Activated naive CD8-positive, alpha-beta T cell treated with anti-CD3 and anti-CD28 coated beads, Interleukin-2, amount 10 ng/mL, durations not matched to agents 7 days and 5 days (primary cell): Measurements from ENCODE around the gene CDC25A. TPM values are rescaled to one million over a fixed set of nuclear protein-coding genes. Genes with fewer than 3 reads are reported as not detected.
"Not testable (repeated sequence)": the region's sequence is repeated elsewhere in the genome, so short reads cannot be mapped to it uniquely, and the experiment has no call there.

ENCODE experiments used
- ATAC-seq: fragments of 150-1000 bp; cut with Tn5 transposase; one replicate; pipeline ENCODE4 v1.10.0; 2021; ENCODE audit warnings: low read depth, moderate library complexity
- POLR2A ChIA-PET: fragments of 350-600 bp; sonication (Branson Sonifier 250); formaldehyde crosslinking; loops from one replicate; lab custom pipeline; 2021; ENCODE audit warnings: antibody characterized with exemption; lab: Charles Lee
- DNase-seq: peaks from one replicate; pipeline ENCODE4 v3.0.0; 2021
- H3K27ac Mint-ChIP-seq: one replicate; pipeline ENCODE4 v1.8.0; 2022; ENCODE audit warnings: mild to moderate bottlenecking, mixed read lengths
- H3K27me3 Mint-ChIP-seq: one replicate; pipeline ENCODE4 v1.8.0; 2022; ENCODE audit warnings: mild to moderate bottlenecking, moderate library complexity, mixed read lengths
- H3K36me3 Mint-ChIP-seq: one replicate; pipeline ENCODE4 v1.8.0; 2021; ENCODE audit warnings: mild to moderate bottlenecking, mixed read lengths
- H3K4me1 Mint-ChIP-seq: one replicate; pipeline ENCODE4 v1.8.0; 2021; ENCODE audit warnings: mixed read lengths
- H3K4me3 Mint-ChIP-seq: one replicate; pipeline ENCODE4 v1.8.0; 2022; ENCODE audit warnings: mild to moderate bottlenecking, moderate library complexity, mixed read lengths
- H3K9me3 Mint-ChIP-seq: one replicate; pipeline ENCODE4 v1.8.0; 2021; ENCODE audit warnings: mixed read lengths
- total RNA-seq, 2 experiments: library from RNA; stranded (reverse); gene quantifications; one replicate each; pipeline ENCODE4 v1.2.3, GENCODE V29; 2021

The CDC25A gene
- total RNA-seq, 2 experiments from 2014 or later, result 14.7 to 19.0 TPM

DNA sequence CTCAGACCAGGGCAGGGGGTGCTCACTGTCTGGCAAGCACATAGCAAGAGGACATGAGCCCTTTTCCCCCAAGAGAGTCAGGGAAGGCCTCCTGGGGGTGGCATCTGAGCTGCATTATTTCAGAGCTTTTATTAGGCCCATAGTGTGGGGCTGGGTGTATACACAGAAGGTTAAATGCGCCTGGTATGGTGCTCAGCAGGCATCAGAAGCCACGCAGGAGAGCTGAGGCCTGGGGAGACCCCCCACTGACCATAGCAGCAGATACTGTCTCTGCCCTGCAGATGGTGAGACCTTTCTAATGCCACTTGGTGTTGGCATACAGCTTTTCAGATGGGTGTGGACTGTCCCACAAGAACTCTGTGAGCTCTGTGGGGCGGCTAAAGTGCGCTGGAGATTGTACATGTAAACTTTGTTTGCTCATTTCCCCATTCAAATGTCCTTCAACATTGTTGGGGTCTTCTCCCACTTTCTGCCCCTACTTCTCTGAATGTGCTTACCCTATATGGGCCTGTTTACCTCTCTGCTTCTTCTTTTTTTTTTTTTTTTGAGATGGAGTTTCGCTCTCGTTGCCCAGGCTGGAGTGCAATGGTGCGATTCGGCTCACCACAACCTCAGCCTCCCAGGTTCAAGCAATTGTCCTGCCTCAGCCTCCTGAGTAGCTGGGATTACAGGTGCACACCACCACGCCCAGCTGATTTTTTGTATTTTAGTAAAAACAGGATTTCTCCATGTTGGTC lies 62.2 kb downstream of the CDC25A start:
- Mint-ChIP-seq H3K27me3 (no peaks in the 10 kb centered on the region), H3K36me3 (no peaks in the 10 kb centered on the region)

DNA sequence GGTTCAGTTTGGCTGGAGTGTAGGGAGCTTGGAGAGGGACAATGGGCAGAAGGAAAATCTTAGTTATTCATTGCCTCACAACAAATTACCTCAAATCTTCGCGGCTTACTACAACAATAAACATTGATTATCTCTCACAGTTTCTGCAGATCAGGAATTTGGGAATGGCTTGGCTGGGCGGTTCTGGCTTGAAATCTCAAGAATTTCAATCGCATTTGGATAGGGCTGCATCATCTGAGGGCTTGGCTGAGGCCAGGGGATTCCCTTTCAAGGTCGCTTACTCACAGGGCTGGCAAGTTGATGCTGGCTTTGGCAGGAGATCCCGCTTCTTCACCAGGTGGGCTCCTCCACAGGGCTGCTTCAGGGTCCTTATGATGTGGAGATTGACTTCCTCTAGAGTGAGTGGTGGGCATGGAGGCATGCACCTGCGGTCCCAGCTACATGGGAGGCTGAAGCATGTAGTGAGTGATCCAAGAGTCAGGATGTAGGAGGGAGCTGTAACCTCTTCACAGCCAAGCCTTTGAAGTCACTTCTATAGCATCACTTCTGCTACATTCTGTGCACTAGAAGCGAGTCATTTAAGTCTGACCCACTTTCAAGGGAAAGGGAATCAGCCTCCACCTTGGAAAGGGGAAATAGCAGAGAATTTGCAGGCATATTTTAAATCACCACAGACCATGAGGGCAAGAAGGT lies 63.1 kb downstream of the CDC25A start:
- Mint-ChIP-seq H3K4me1 (no peaks in the 10 kb centered on the region), H3K4me3 (no peak overlapping the region), H3K9me3 (no peaks in the 10 kb centered on the region), H3K27ac (no peak overlapping the region), H3K36me3 (no peaks in the 10 kb centered on the region), H3K27me3 (no peaks in the 10 kb centered on the region)
- DNase-seq (no peak), ATAC-seq (no peak)
- POLR2A ChIA-PET, result interaction anchor here (0.6 kb wide), 1 partner anchor 44 kb away, joined by 3 read pairs; no protein-coding TSS in a partner anchor

More for the DNA sequence above, 62.2 kb downstream of the CDC25A start:
- no peak overlapping the region for H3K4me3 Mint-ChIP-seq
- H3K4me1 Mint-ChIP-seq, result no peaks in the 10 kb centered on the region
- no peaks in the 10 kb centered on the region for H3K9me3 Mint-ChIP-seq
- H3K27ac Mint-ChIP-seq, result no peak overlapping the region
- POLR2A ChIA-PET, result no interaction called here
- no peak for ATAC-seq
- DNase-seq, result no peak

- no peak for ATAC-seq
Measured at GRCh38 chr3:48123346-48123745, 64.9 kb downstream of the CDC25A start.

GRCh38 chr3:48122504-48122903 lies 65.7 kb downstream of the CDC25A start:
- H3K27ac Mint-ChIP-seq, result no peak overlapping the region
- DNase-seq, result no peak
- H3K4me3 Mint-ChIP-seq, result no peak overlapping the region
- H3K27me3 Mint-ChIP-seq, result no peaks in the 10 kb centered on the region
- no peak for ATAC-seq
- H3K36me3 Mint-ChIP-seq, result no peaks in the 10 kb centered on the region
- no peaks in the 10 kb centered on the region for H3K9me3 Mint-ChIP-seq
- no peaks in the 10 kb centered on the region for H3K4me1 Mint-ChIP-seq
- POLR2A ChIA-PET, result interaction anchor here (0.6 kb wide), 1 partner anchor 19 kb away, joined by 3 read pairs; no protein-coding TSS in a partner anchor

More at GRCh38 chr3:48123346-48123745, 64.9 kb downstream of the CDC25A start:
- Mint-ChIP-seq H3K27ac (peak overlapping the region; percentile 19), H3K4me3 (no peak overlapping the region), H3K4me1 (no peaks in the 10 kb centered on the region), H3K27me3 (no peaks in the 10 kb centered on the region), H3K9me3 (no peaks in the 10 kb centered on the region), H3K36me3 (no peaks in the 10 kb centered on the region)
- POLR2A ChIA-PET, result interaction anchor here (0.6 to 1.6 kb wide), 2 partner anchors 10 to 20 kb away, joined by 3 to 5 read pairs; no protein-coding TSS in a partner anchor
- DNase-seq, result no peak

GRCh38 chr3:48120223-48120622 lies 68.0 kb downstream of the CDC25A start:
- no peaks in the 10 kb centered on the region for H3K36me3 Mint-ChIP-seq
- no peak overlapping the region for H3K4me3 Mint-ChIP-seq
- POLR2A ChIA-PET, result no interaction called here
- ATAC-seq, result no peak
- H3K27me3 Mint-ChIP-seq, result peaks cover 4% of the 10 kb centered on the region
- H3K4me1 Mint-ChIP-seq, result no peaks in the 10 kb centered on the region
- no peak overlapping the region for H3K27ac Mint-ChIP-seq
- no peak for DNase-seq
- H3K9me3 Mint-ChIP-seq, result no peaks in the 10 kb centered on the region

DNA sequence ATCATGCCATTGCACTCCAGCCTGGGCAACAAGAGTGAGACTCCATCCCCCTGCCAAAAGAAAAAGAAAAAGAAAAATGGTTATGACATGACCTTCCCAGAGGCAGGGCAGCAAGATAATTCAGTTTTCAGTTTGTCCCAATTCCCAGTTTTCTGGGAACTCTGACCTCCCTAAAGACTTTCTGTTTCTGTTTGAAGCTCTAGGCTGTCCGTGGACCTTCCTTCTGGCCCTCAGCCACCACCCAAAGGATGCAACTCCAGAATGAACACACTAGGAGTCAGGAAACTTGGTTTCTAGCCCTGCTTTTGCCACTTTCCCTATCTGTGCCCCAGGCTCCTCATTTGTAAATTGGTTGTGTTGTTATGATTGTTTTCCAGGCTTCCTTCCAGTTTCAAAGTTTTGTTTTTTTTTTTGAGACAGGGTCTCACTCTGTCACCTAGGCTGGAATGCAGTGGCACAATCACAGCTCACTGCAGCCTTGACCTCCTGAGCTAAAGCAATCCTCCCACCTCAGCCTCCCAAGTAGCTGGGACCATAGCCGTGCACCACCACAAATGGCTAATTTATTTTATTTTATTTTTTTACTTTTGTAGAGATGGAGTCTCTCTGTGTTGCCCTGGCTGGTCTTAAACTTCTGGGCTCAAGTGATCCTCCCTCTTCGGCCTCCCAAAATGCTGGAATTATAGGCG lies 68.6 kb downstream of the CDC25A start:
- no peak overlapping the region for H3K27ac Mint-ChIP-seq

DNA sequence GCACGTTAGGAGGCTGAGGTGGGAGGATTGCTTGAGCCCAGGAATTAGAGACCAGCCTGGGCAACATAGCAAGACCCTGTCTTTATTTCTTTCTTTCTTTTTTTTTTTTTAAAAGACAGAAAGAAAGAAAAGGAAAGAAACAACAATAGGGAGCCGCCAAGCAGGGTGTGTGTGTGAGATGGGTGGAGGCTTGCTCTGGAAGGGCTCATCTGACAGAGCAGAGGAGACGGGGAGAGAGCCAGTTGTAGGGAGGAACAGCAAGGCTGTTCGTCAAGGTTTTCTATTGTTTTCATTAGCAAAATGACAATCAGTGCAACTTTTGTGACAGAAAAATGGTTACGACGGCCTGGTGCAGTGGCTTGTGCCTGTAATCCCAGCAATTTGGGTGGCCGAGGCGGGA lies 69.3 kb downstream of the CDC25A start:
- H3K4me1 Mint-ChIP-seq, result peaks cover 2% of the 10 kb centered on the region
- no peak overlapping the region for H3K27ac Mint-ChIP-seq
- H3K4me3 Mint-ChIP-seq, result no peak overlapping the region
- POLR2A ChIA-PET, result no interaction called here
- DNase-seq, result no peak
- no peaks in the 10 kb centered on the region for H3K36me3 Mint-ChIP-seq
- no peaks in the 10 kb centered on the region for H3K9me3 Mint-ChIP-seq
- H3K27me3 Mint-ChIP-seq, result peaks cover 4% of the 10 kb centered on the region
- no peak for ATAC-seq

More for the DNA sequence above, 68.6 kb downstream of the CDC25A start:
- H3K4me1 Mint-ChIP-seq, result peaks cover 2% of the 10 kb centered on the region
- no peak overlapping the region for H3K4me3 Mint-ChIP-seq
- no peaks in the 10 kb centered on the region for H3K36me3 Mint-ChIP-seq
- POLR2A ChIA-PET, result no interaction called here
- H3K27me3 Mint-ChIP-seq, result peaks cover 4% of the 10 kb centered on the region
- H3K9me3 Mint-ChIP-seq, result no peaks in the 10 kb centered on the region
- ATAC-seq (no peak), DNase-seq (no peak)

DNA sequence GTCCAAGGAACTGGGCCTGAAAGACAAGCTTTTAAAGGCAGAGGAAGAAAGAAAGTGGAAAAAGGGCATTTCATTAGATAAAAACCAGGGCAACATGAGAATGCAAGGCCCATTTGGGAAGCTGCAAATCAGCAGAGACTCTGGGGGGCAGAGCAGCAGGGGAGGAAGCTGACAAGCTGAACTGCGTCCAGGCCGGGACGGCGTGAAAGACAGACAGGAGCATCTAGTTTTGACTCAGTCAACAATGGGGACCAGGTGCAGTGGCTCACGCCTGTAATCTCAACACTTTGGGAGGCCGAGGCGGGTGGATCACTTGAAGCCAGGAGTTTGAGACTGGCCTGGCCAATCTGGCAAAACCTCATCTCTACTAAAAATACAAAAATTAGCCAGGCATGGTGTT lies 69.9 kb downstream of the CDC25A start:
- POLR2A ChIA-PET, result no interaction called here
- Mint-ChIP-seq H3K36me3 (no peaks in the 10 kb centered on the region), H3K9me3 (no peaks in the 10 kb centered on the region), H3K27ac (no peak overlapping the region), H3K27me3 (peaks cover 4% of the 10 kb centered on the region), H3K4me3 (no peak overlapping the region), H3K4me1 (peaks cover 2% of the 10 kb centered on the region)
- no peak for ATAC-seq
- no peak for DNase-seq

- Mint-ChIP-seq H3K4me1 (peaks cover 15% of the 10 kb centered on the region), H3K4me3 (peak overlapping the region; percentile 66), H3K27ac (peak overlapping the region; percentile 86)
Measured at GRCh38 chr3:48112813-48113212, 75.4 kb downstream of the CDC25A start.

GRCh38 chr3:48112108-48112791 lies 76.0 kb downstream of the CDC25A start:
- not testable (repeated sequence) for H3K36me3 Mint-ChIP-seq, H3K9me3 Mint-ChIP-seq, H3K27me3 Mint-ChIP-seq
- peaks cover 19% of the 10 kb centered on the region for H3K4me1 Mint-ChIP-seq
- peak overlapping the region; percentile 86 for H3K27ac Mint-ChIP-seq
- DNase-seq (peak; percentile 48), ATAC-seq (peak; percentile 88)
- peak overlapping the region; percentile 66 for H3K4me3 Mint-ChIP-seq
- POLR2A ChIA-PET, result interaction anchor here (0.6 to 2.5 kb wide), 6 partner anchors 11 to 63 kb away, joined by 3 to 50 read pairs (median 4); no protein-coding TSS in a partner anchor

More at GRCh38 chr3:48112813-48113212, 75.4 kb downstream of the CDC25A start:
- POLR2A ChIA-PET, result interaction anchor here (0.6 to 2.5 kb wide), 6 partner anchors 11 to 591 kb away, joined by 3 to 50 read pairs (median 4); no protein-coding TSS in a partner anchor
- ATAC-seq (no peak), DNase-seq (no peak)
- Mint-ChIP-seq H3K27me3 (peaks cover 4% of the 10 kb centered on the region), H3K36me3 (no peaks in the 10 kb centered on the region), H3K9me3 (no peaks in the 10 kb centered on the region)

- DNase-seq, result no peak
- Mint-ChIP-seq H3K36me3 (no peaks in the 10 kb centered on the region), H3K27ac (peak overlapping the region; percentile 70), H3K4me3 (peak overlapping the region; percentile 25), H3K9me3 (no peaks in the 10 kb centered on the region), H3K4me1 (peaks cover 23% of the 10 kb centered on the region), H3K27me3 (no peaks in the 10 kb centered on the region)
- ATAC-seq, result peak; percentile 78
- POLR2A ChIA-PET, result interaction anchor here (0.7 to 1.4 kb wide), 2 partner anchors 19 to 21 kb away, joined by 4 to 9 read pairs; no protein-coding TSS in a partner anchor
Measured at GRCh38 chr3:48110463-48110862, 77.8 kb downstream of the CDC25A start.

DNA sequence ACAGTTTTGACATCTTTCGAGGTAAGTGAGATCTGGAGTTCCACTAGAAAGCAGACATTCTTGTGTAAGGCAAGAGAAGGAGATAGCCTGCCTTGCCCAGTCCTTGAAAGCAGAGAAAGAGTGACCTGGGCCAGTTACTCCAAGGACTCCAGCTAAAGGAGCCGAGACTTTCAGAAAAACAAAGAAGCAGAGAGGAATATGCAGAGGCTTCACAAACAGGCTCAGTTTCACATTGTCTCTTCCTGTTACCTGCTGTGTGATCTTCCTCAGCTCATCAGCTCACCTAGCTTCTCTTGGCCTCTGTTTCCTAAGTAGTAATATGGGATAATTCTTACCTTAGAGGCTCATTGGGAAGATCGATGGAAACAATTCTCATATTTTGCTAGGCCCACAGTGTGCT lies 81.0 kb downstream of the CDC25A start:
- no peak for ATAC-seq
- POLR2A ChIA-PET, result no interaction called here
- DNase-seq, result no peak
- no peak overlapping the region for H3K4me3 Mint-ChIP-seq
- H3K27me3 Mint-ChIP-seq, result peaks cover 4% of the 10 kb centered on the region
- H3K27ac Mint-ChIP-seq, result no peak overlapping the region
- H3K36me3 Mint-ChIP-seq, result no peaks in the 10 kb centered on the region
- H3K9me3 Mint-ChIP-seq, result no peaks in the 10 kb centered on the region
- peaks cover 12% of the 10 kb centered on the region for H3K4me1 Mint-ChIP-seq
